Measurements from ENCODE around the gene KRT78.

Gene KRT78

GRCh38 chr12:52794479-52795331 is 54.1 kb downstream of the KRT78 start:
- no peak for DNase-seq

DNA sequence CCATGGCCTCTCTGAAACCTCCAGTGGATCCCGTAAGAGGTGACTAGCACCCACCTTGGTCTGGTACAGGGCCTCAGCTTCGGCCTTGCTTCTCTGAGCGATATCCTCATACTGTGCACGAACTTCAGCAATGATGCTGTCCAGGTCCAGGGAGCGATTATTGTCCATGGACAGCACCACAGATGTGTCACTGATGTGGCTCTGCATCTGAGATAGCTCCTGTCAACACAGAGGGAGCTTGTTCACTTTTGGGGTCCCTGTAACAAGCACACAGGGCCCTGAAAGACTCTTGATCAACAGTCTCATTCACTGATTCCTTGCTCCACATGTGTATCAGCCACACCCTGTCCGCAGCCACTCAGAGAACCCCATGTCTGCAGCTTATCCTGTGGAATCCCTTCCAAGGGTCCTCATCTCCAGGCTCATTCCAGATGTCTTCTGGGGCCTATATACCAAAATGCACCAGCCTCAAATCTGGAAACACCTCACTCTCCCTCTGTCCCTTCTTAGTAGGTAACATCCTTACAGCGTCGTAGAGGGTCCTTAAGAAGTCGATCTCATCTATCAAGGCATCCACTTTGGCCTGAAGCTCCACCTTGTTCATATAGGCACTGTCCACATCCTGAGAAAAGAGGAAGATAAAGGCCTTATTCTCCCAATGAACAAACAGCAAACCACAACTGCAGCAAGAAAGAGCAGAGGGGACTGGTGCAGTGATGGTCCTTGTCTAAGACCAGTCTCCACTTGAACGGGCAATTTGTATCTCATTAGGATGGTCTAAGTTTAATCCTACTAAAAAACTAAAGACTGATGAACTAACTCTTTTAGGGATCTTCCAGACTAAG is 56.4 kb downstream of the KRT78 start:
- no peak for DNase-seq

- DNase-seq = no peak
Measured at GRCh38 chr12:52791271-52792184, 57.3 kb downstream of the KRT78 start.

- no peak for DNase-seq
Measured at GRCh38 chr12:52790427-52791270, 58.1 kb downstream of the KRT78 start.

DNA sequence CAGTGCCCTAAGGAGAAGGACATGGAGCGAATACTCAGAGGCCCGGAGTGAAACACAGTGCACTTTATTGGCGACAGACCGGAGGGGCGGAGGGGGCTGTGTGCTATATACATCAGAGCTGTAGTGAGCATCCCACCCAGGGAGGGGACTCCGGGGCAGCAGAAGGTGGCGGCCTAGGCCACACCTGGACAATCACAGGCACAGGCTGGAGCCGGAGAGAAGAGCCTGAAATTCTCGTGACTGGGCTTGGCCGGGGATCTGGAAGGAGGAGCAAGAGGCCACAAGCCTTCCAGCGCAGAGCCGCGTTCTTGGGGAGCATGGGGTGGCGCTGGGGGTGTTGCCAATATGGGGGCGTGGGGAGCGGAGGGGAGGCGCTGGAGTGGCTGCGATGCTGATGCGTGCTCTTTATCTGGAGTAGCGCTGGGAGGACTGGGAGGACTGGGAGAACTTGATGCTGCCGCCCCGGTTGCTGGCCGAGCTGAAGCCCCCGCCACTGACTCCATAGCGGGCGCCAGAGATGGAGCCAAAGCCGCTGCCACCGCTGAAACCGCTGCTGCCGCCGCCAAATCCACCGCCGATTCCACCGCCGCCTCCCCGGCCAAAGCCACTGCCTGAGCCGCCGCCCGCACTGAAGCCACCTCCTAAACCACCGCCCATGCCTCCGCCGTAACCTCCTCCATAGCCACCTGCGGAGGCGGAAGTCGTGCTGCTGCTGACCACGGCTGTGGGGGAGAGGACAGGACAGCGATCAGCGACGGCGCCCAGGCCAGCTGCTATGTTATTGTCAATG is 59.0 kb downstream of the KRT78 start:
- DNase-seq = no peak

DNA sequence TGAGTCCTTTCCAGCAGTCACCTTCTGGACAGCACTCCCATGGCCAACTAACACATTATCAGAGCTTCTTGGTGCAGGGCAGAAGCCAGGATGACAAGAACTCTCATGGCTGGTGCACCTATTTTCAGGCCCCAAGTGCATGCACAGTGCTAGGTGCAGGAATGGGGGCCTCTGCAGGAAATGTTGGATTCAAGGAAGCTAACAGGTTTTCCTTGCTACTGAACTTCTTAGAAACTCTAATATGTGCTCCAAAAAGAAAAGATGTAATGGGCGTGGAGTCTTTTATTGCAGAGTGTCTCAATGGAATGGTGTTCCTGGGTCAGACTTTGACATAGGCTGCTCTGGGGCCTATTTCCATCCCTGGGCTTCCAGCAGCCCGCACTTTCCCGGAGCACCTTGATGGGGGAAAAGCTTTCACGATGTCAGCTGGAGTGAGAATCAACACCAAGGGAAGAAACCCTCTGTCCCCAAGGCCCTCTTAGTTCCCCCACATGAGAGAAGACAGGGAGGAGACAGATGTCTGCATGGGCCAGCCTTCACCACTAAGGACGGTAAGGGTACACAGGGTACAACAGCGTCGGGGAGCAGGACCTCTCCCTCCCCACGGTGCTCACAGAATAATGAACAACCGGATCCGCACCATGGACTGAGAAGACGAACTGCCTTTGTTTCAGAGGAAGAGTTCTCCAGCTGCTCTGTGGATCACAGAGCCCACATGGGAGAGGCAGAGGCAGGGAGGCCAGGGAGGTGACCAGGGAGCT is 59.7 kb downstream of the KRT78 start:
- no peak for DNase-seq

GRCh38 chr12:52788192-52788875 is 60.5 kb downstream of the KRT78 start:
- DNase-seq = no peak
